GM21717 (cell line): Measurements from ENCODE around the gene LURAP1L.

ENCODE experiments used
- ATAC-seq: cut with Tn5 transposase; IDR thresholded peaks from one replicate; pipeline ENCODE4 v1.9.1; 2021; ENCODE audit warnings: mild to moderate bottlenecking, moderate library complexity; ENCODE audit not compliant: unreplicated experiment

Gene LURAP1L, protein sequence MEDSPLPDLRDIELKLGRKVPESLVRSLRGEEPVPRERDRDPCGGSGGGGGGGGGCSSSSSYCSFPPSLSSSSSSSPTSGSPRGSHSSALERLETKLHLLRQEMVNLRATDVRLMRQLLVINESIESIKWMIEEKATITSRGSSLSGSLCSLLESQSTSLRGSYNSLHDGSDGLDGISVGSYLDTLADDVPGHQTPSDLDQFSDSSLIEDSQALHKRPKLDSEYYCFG

DNA sequence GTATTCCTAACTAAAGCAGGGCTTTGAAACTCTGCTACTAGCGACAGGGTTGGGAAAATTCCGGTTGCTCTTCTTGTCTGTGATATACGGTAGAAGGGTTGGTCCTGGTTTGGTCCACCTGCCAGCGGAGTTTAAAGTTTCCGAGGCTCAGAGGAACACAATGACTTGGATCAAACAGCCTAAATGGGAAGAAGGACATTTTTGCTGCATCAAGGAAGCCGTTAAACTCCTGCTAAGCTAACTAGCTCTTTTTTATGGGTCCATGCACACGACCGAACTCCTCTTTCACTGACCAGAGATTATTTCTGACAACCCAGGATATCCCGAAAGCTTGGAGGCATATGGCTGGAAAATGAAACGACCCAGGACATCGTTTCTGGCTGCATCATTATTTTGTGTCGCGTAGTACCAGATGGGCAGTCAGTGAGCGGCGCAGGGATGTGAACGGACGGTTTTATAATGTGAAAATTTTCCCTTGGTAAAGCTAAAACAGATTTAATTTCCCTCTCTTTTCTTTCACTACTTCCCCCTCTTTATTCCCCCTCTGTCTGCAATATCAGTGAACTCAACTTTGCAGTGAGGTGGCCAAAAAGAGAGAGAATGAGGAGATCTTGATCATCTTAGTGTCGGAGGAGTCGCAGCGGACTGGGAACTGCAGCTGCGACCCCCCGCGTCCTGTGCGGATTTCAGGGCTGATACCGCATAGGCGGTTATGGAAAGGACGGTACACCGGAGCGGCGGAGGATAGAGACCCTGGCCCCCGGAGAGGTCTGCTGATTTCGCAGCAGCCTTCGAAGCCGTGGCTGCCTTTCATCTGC lies at the start of gene LURAP1L:
Gene LURAP1L, plus strand, starts transcription at position 160 of the 818 bp plus-strand sequence. CDS start 696 bp downstream, outside the sequence.
- ATAC-seq = peak; percentile 11

GRCh38 chr9:12726795-12727194 lies 48.0 kb upstream of the LURAP1L start:
- no peak for ATAC-seq

- ATAC-seq = no peak
Measured at GRCh38 chr9:12730198-12730597, 44.6 kb upstream of the LURAP1L start.

GRCh38 chr9:12730927-12731326 lies 43.9 kb upstream of the LURAP1L start:
- no peak for ATAC-seq

GRCh38 chr9:12732971-12733370 lies 41.8 kb upstream of the LURAP1L start:
- ATAC-seq = no peak

DNA sequence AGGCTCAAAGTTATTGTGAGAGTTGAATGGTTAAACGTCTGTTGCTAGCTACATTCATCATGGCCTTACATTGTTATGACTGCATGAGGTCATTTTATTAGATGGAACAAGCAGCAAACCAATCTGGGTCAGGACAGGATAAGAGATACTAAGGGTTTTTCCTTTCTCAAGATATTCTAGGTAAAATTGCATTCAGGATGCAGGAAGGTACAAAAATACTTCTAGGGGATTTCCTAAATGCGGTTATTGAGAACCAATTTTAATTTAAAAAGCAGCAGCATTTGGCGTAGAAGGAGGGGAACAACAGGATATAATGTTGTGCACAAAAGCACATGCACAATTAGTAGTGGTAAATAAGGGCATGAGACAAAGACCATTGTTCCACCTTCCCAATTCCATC lies 39.2 kb upstream of the LURAP1L start:
- no peak for ATAC-seq

- ATAC-seq = no peak
Measured at GRCh38 chr9:12737871-12738270, 36.9 kb upstream of the LURAP1L start.

DNA sequence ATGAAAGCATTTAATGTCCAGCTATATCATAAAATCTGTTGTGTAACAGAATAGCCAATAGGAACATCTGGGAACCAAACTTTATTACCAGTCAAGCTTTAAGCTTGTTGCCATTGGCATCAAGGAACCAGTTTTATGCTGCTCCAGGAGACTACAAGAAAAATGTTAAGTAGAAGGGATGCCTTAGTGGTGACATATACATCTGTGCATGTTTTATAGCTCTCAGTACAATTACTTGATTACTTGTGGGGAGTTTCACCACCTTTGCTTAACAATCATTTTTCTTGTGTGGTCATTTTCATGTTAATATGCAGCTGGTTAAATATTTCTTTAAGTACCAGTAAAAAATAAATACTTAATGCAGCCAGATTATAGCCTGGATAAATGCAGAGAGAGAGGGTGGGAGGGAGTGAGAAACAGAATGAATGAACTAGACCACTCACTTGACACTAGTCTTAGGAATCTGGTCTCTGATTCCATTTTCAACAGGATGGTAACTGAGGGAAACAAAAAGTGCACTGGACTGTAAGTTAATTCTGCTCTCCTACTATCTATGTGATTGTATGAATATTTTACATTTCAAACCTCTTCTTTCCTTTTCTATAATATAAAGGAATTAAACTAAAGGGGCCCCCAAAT lies 35.7 kb upstream of the LURAP1L start:
- no peak for ATAC-seq

DNA sequence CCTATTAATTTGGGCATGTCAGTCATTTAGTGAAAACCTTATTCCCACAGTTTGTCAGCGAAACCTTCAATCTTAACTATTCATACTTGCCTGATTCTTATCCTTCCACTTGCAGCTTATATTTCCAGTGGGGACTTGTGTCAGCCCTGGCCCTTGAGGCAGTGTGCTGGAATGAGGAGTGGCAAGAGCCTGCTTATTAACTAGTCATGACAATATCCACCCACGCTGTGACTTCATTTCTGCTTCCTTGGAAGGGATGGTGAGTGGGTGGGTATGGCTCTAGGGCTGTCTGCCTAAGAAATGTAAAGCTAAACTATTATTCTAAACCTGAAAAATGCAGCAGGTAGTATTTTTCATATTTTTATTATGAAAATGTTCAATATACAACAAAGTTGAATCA lies 34.0 kb upstream of the LURAP1L start:
- no peak for ATAC-seq

DNA sequence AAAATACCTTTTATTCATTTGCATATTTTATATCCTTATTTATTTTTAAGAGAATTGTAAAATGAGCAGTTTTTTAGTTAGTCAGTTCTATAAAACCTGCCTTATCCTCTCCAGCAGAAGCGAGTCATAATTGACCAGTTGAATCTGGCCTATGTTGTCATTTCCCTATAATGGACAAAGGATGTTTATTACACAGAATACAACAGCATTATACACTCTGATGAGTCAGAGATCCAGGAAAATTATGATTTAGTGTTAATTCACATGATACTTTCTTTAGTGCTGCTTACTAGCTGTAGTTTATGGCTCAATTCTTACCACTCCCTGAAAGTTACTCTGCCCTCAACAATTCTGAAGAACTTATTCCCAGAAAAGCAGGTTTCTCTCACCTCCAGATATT lies 26.8 kb upstream of the LURAP1L start:
- ATAC-seq = no peak

GRCh38 chr9:12748954-12749353 lies 25.9 kb upstream of the LURAP1L start:
- no peak for ATAC-seq

- ATAC-seq = no peak
Measured at GRCh38 chr9:12753931-12754330, 20.9 kb upstream of the LURAP1L start.

GRCh38 chr9:12759761-12760160 lies 15.1 kb upstream of the LURAP1L start:
- no peak for ATAC-seq

DNA sequence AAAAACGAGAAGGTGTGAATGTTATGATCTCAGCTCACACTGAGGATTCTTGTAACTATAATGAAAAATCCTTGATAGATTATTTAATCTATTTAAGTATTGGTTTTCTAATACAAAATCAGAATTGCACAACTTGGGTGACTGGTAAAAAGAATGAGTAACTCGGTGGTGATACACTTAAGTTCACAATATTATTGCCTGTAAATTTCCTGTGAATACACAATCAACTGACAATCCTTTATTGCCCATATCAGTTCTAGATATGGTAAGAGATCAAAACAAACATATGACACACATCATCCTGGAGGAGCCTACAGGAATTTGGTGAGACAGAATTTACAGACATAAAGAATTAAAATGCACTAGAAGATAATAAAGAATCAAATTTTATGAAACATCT lies 14.1 kb upstream of the LURAP1L start:
- ATAC-seq = no peak

GRCh38 chr9:12764150-12764549 lies 10.7 kb upstream of the LURAP1L start:
- ATAC-seq = no peak

GRCh38 chr9:12765088-12765798 lies 9.6 kb upstream of the LURAP1L start:
- ATAC-seq = no peak

DNA sequence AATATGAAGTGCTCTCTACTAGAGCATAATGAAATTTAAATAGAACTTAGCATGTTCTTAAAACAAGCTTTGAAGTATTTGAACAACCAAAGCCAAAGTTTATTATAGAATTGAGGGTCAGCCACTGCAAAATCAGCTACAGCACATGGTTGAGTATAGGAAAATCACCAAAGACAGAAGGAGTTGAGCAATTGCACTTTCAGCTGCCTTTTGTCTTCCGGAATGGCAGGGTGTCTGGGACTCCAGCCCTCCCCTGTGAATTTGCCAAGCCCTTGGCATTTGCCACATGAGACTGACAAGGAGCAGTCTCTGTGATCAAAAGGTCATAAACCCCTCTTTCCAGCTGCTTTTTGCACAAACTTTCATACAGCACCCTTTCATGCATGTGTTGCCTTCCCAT lies 8.5 kb upstream of the LURAP1L start:
- no peak for ATAC-seq

- no peak for ATAC-seq
Measured at GRCh38 chr9:12770261-12770660, 4.6 kb upstream of the LURAP1L start.

DNA sequence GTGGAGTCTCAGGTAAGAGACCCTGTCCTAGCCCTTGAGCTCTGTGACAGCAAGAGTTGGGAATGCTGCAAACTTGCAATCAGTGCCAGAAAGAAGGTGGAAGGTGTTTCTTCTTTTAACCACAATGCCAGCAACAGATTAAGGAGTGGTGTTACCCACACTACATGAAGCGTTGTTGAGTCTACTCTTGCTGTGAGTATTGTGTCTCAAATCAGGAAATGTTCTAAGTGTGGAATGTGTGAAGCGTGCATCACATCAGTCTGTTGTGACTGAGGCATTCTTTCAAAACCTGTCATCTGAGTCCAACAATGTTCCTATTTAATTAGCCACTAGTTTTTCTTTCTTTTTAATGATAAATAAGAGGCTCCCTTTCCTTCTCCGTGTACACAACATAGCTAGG lies 2.9 kb upstream of the LURAP1L start:
- no peak for ATAC-seq

DNA sequence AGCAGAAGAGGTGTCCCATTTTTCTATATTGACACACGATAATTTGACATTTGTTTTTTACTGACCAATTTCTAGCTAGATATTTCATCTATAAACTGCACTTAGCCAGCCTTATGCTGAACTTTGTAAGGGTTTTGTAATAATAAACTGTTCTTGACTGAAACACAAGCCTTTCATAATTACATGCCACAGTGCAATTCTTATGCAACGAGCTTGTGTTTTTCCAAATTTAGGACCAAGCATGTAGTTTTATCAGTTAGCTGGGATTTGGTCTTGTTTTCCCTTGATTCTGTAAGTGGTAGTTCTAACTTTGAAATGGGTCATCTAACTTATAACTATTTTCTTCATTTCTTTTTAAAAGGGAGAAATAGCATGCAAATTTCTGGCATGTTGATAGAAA lies 1.3 kb upstream of the LURAP1L start:
- ATAC-seq = no peak
